HG03095 (cell line): ENCODE results near the gene RABGAP1L.
"Not testable (repeated sequence)": the region's sequence is repeated elsewhere in the genome, so short reads cannot be mapped to it uniquely, and the experiment has no call there.

Experiments used
- ATAC-seq: cut with Tn5 transposase; IDR thresholded peaks from one replicate; pipeline ENCODE4 v1.9.1; 2021; ENCODE audit warnings: moderate library complexity; ENCODE audit not compliant: unreplicated experiment

RABGAP1L gene

GRCh38 chr1:174159252-174160108 is at the start of gene RABGAP1L:
Gene RABGAP1L, plus strand, starts transcription at chr1:174159520.
- peak; percentile 58 for ATAC-seq

- ATAC-seq = no peak
Observed at GRCh38 chr1:174110053-174110452, 49.3 kb upstream of the RABGAP1L start.

GRCh38 chr1:174112489-174113162 is 46.7 kb upstream of the RABGAP1L start:
- ATAC-seq = no peak

GRCh38 chr1:174114106-174114505 is 45.2 kb upstream of the RABGAP1L start:
- ATAC-seq = no peak

GRCh38 chr1:174114788-174115448 is 44.4 kb upstream of the RABGAP1L start:
- ATAC-seq = no peak

GRCh38 chr1:174116042-174116441 is 43.3 kb upstream of the RABGAP1L start:
- ATAC-seq = no peak

- ATAC-seq = no peak
Observed at GRCh38 chr1:174118751-174119150, 40.6 kb upstream of the RABGAP1L start.

- not testable (repeated sequence) for ATAC-seq
Observed at GRCh38 chr1:174122318-174122717, 37.0 kb upstream of the RABGAP1L start.

- no peak for ATAC-seq
Observed at GRCh38 chr1:174123843-174124242, 35.5 kb upstream of the RABGAP1L start.

- not testable (repeated sequence) for ATAC-seq
Observed at GRCh38 chr1:174127176-174127575, 32.1 kb upstream of the RABGAP1L start.

- no peak for ATAC-seq
Observed at GRCh38 chr1:174131032-174131638, 28.2 kb upstream of the RABGAP1L start.

GRCh38 chr1:174134003-174134659 is 25.2 kb upstream of the RABGAP1L start:
- no peak for ATAC-seq

- ATAC-seq = no peak
Observed at GRCh38 chr1:174135211-174135610, 24.1 kb upstream of the RABGAP1L start.

- no peak for ATAC-seq
Observed at GRCh38 chr1:174136714-174137113, 22.6 kb upstream of the RABGAP1L start.

- ATAC-seq = no peak
Observed at GRCh38 chr1:174142836-174143235, 16.5 kb upstream of the RABGAP1L start.

- not testable (repeated sequence) for ATAC-seq
Observed at GRCh38 chr1:174143727-174144396, 15.5 kb upstream of the RABGAP1L start.

GRCh38 chr1:174144397-174144783 is 14.9 kb upstream of the RABGAP1L start:
- ATAC-seq = not testable (repeated sequence)

- ATAC-seq = no peak
Observed at GRCh38 chr1:174149216-174149615, 10.1 kb upstream of the RABGAP1L start.

- ATAC-seq = no peak
Observed at GRCh38 chr1:174150499-174150898, 8.8 kb upstream of the RABGAP1L start.

- no peak for ATAC-seq
Observed at GRCh38 chr1:174152427-174152826, 6.9 kb upstream of the RABGAP1L start.
